Panc1 (cell line): ENCODE data around the gene PAX2.

Source experiments
- POLR2AphosphoS5 ChIP-seq: IDR thresholded peaks from 2 replicates; pipeline ENCODE4 v1.6.1; 2012; ENCODE audit warnings: mild to moderate bottlenecking, low read depth, low read length, moderate library complexity
- SIN3A ChIP-seq: IDR thresholded peaks from 2 replicates; pipeline ENCODE4 v1.6.1; 2012; ENCODE audit warnings: low read depth, mild to moderate bottlenecking, low read length, moderate library complexity, borderline replicate concordance; ENCODE audit not compliant: insufficient read depth
- TCF7L2 ChIP-seq: IDR thresholded peaks from 2 replicates; pipeline ENCODE4 v1.6.1; 2011; ENCODE audit warnings: mild to moderate bottlenecking, low read depth, low read length, inconsistent platforms
- TF ChIP-seq, protein P1 (sequence below): fragments of 450-650 bp; IDR thresholded peaks from 2 replicates; pipeline ENCODE4 v1.5.1; 2017; ENCODE audit warnings: mild to moderate bottlenecking
- TF ChIP-seq, protein P2 (sequence below), 2 experiments: IDR thresholded peaks; 2 replicates each; pipeline ENCODE4 v1.6.1; 2011 to 2012; ENCODE audit warnings: low read depth in 2 of 2, control low read depth in 1 of 2, low read length in 1 of 2, mild to moderate bottlenecking in 1 of 2, moderate library complexity in 1 of 2; ENCODE audit not compliant: insufficient read depth in 1 of 2

DNA sequence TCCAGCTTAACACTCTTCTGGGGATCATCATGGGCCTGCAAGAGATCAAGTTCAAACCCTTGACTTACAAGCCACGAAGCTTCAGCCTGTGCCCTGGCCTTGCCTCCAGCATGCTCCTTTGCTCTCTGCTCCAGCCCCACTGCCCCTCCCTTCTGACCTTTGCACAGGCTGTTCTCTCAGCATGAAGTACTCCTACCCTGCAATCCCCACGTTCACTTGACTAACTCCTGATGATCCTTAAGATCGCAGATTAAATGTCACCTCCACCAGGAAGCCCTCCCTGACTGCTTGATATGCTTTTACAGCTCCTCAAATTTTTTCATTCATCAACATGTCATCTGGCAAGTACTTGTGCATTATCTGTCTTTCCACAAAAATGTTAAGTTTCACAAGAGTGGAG is 91.9 kb downstream of the PAX2 start:
- TF ChIP-seq, protein P1, sequence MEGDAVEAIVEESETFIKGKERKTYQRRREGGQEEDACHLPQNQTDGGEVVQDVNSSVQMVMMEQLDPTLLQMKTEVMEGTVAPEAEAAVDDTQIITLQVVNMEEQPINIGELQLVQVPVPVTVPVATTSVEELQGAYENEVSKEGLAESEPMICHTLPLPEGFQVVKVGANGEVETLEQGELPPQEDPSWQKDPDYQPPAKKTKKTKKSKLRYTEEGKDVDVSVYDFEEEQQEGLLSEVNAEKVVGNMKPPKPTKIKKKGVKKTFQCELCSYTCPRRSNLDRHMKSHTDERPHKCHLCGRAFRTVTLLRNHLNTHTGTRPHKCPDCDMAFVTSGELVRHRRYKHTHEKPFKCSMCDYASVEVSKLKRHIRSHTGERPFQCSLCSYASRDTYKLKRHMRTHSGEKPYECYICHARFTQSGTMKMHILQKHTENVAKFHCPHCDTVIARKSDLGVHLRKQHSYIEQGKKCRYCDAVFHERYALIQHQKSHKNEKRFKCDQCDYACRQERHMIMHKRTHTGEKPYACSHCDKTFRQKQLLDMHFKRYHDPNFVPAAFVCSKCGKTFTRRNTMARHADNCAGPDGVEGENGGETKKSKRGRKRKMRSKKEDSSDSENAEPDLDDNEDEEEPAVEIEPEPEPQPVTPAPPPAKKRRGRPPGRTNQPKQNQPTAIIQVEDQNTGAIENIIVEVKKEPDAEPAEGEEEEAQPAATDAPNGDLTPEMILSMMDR = no peak
- TF ChIP-seq POLR2AphosphoS5 (no peak), TCF7L2 (no peak), SIN3A (no peak)
- TF ChIP-seq, protein P2, sequence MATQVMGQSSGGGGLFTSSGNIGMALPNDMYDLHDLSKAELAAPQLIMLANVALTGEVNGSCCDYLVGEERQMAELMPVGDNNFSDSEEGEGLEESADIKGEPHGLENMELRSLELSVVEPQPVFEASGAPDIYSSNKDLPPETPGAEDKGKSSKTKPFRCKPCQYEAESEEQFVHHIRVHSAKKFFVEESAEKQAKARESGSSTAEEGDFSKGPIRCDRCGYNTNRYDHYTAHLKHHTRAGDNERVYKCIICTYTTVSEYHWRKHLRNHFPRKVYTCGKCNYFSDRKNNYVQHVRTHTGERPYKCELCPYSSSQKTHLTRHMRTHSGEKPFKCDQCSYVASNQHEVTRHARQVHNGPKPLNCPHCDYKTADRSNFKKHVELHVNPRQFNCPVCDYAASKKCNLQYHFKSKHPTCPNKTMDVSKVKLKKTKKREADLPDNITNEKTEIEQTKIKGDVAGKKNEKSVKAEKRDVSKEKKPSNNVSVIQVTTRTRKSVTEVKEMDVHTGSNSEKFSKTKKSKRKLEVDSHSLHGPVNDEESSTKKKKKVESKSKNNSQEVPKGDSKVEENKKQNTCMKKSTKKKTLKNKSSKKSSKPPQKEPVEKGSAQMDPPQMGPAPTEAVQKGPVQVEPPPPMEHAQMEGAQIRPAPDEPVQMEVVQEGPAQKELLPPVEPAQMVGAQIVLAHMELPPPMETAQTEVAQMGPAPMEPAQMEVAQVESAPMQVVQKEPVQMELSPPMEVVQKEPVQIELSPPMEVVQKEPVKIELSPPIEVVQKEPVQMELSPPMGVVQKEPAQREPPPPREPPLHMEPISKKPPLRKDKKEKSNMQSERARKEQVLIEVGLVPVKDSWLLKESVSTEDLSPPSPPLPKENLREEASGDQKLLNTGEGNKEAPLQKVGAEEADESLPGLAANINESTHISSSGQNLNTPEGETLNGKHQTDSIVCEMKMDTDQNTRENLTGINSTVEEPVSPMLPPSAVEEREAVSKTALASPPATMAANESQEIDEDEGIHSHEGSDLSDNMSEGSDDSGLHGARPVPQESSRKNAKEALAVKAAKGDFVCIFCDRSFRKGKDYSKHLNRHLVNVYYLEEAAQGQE (IDR thresholded peaks at IDR 0.05; ENCODE audit: insufficient read depth in 1 of 2, low read depth in 2 of 2, low read length in 1 of 2) = no peak
